Activated naive CD4-positive, alpha-beta T cell treated with anti-CD3 and anti-CD28 coated beads, Interleukin-2, amount 50 U/mL, for 72 hours (primary cell): ENCODE measurements around the gene SLC13A2. TPM values are rescaled to one million over a fixed set of nuclear protein-coding genes. Genes with fewer than 3 reads are reported as not detected.

Source experiments
- ATAC-seq, 2 donors: fragments of 150-1000 bp; cut with Tn5 transposase; 2 replicates each; pipeline ENCODE4 v1.10.0; 2021; ENCODE audit warnings: mild to moderate bottlenecking in 2 of 2, moderate library complexity in 2 of 2
- DNase-seq, 2 donors: peaks; one replicate each; pipeline ENCODE4 v3.0.0; 2021 to 2022; ENCODE audit warnings: low spot score in 2 of 2
- H3K27ac Mint-ChIP-seq, 2 donors: one replicate each; pipeline ENCODE4 v1.8.0; 2022; ENCODE audit warnings: mild to moderate bottlenecking in 2 of 2, mixed read lengths in 2 of 2
- H3K36me3 Mint-ChIP-seq, 2 donors: one replicate each; pipeline ENCODE4 v1.8.0; 2022; ENCODE audit warnings: mixed read lengths in 2 of 2
- H3K9me3 Mint-ChIP-seq, 2 donors: one replicate each; pipeline ENCODE4 v1.8.0; 2022; ENCODE audit warnings: mixed read lengths in 2 of 2
- total RNA-seq, 2 donors: library from RNA; stranded (reverse); gene quantifications; one replicate each; pipeline ENCODE4 v1.2.3, GENCODE V29; 2022

Gene SLC13A2
- total RNA-seq, 2 donors from 2014 or later = not detected

DNA sequence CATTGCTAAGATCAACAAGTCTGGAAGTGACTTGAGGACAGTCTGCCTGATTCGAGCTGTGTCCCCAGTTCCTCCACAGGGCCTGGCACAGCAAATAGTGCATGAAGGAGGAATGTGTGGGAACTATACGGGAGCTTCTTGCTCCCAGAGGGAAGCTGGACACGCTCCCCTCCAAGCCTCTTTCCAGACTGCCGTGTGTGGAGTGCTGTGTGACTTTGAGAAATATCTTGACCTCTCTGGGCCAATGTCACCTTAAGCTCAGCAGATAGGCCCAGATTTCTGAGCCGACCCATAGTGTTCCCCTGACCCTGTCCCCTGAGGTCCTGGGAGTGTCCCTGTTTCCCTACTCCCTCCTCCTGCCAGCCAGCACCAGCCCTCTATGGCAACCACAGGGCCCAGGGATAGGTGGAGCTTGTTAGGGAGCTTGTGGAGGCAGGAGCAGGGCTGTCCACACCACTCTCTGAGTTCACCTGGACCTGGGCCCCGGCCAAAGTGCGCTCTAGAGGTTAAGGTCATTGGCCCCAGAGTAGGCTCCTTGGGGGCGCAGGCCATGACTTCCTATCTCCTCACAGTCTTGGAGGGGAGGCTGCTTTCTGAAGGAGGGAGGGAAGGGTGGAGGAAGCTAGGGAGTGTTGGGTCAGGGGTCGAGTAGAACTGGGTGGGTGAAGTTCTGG lies 26.4 kb downstream of the SLC13A2 start:
- Mint-ChIP-seq H3K27ac (peak overlapping the region in 1 of 2 donors; percentile 69), H3K9me3 (no peaks in the 10 kb centered on the region), H3K36me3 (no peaks in the 10 kb centered on the region)
- ATAC-seq (no peak), DNase-seq (no peak)

- Mint-ChIP-seq H3K36me3 (no peaks in the 10 kb centered on the region), H3K9me3 (no peaks in the 10 kb centered on the region), H3K27ac (no peak overlapping the region)
- DNase-seq (no peak), ATAC-seq (no peak)
Observed at GRCh38 chr17:28500712-28501379, 27.4 kb downstream of the SLC13A2 start.

GRCh38 chr17:28501421-28502284 lies 28.2 kb downstream of the SLC13A2 start:
- no peaks in the 10 kb centered on the region for H3K9me3 Mint-ChIP-seq
- no peaks in the 10 kb centered on the region for H3K36me3 Mint-ChIP-seq
- peak overlapping the region in 1 of 2 donors; percentile 9 for H3K27ac Mint-ChIP-seq
- ATAC-seq = no peak
- no peak for DNase-seq

GRCh38 chr17:28503420-28503819 lies 30.0 kb downstream of the SLC13A2 start:
- no peaks in the 10 kb centered on the region for H3K36me3 Mint-ChIP-seq
- ATAC-seq (no peak), DNase-seq (no peak)
- H3K27ac Mint-ChIP-seq = no peak overlapping the region
- H3K9me3 Mint-ChIP-seq = no peaks in the 10 kb centered on the region

GRCh38 chr17:28505986-28506665 lies 32.7 kb downstream of the SLC13A2 start, which contains the start of gene FOXN1:
TSS of gene FOXN1 (plus strand) at chr17:28506348. CDS start at chr17:28523970, 17,622 bp downstream.
- ATAC-seq = no peak
- DNase-seq = no peak
- Mint-ChIP-seq H3K9me3 (no peaks in the 10 kb centered on the region), H3K27ac (no peak within 1 kb of the TSS), H3K36me3 (no peaks in the 10 kb centered on the region)

DNA sequence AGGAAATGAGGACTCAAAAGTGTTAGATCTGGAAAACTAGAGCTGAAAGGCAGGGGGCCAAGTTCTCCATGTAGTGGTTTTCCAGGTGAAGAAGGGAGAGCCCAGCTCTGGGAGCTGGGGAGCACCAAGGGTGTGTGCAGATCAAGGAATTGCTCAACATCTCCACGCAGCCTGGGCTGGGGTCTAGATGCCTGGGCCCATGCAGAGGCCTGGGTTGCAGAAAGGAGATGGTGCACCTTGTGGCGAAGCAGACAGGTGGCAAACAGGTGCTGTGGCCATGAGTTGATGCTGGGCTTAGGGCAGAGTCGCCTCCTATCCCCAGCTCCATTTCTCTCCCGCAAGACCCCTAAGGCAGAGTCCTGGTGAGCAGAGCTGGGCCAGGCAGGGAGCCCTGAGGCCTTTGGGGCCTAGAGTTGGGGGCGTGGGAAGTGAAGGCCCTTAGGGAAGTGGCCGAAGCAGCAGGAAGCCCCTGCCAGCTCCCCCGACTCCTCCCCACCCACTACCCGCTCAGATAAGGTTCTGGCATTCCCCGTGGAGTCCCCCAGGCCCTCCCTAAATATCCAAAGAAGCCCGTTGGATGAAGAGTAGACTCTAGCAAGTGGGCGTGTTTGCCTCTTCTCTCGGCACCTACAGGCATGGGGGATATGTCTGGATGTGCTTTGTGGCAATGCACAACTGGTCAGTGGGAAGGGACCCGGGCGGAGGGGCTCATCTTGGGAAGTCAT lies 33.5 kb downstream of the SLC13A2 start:
- no peaks in the 10 kb centered on the region for H3K9me3 Mint-ChIP-seq
- no peak for ATAC-seq
- DNase-seq = no peak
- no peaks in the 10 kb centered on the region for H3K36me3 Mint-ChIP-seq
- no peak overlapping the region for H3K27ac Mint-ChIP-seq

DNA sequence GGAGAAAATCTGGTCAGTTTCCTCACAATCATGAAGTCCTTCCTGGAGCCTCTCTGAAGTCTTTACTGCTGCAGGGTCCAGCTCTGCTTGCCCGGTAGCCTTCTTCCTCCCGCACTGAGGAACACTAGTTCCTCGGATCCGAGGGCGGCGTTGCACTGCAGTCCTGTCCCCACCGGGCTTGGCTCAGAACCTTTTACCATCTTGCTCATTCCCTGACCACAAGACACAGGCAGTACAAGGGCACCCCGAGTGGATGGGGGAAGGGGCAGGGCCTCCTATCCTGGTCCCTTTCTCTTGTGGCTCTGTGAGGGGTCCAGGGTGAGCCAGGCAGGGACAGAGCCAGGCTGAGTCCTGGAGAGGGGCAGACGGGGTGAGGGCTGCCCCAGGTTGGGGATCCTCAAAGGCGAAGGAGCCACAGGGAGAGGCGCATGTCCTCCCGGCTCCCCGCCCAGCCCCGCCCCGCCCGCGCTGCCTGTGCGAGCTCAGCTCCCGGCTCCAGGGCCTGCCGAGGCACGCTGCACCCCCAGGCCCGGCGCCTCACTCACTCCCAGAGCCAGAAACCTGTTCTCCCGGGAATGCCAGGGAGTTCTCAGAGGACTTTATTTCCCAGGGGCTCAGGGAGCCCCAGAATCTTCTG lies 34.2 kb downstream of the SLC13A2 start:
- DNase-seq (no peak), ATAC-seq (no peak)
- no peaks in the 10 kb centered on the region for H3K9me3 Mint-ChIP-seq
- no peak overlapping the region for H3K27ac Mint-ChIP-seq
- H3K36me3 Mint-ChIP-seq = no peaks in the 10 kb centered on the region

- no peak overlapping the region for H3K27ac Mint-ChIP-seq
- ATAC-seq (no peak), DNase-seq (no peak)
- H3K9me3 Mint-ChIP-seq = no peaks in the 10 kb centered on the region
- no peaks in the 10 kb centered on the region for H3K36me3 Mint-ChIP-seq
Observed at GRCh38 chr17:28508211-28508724, 34.8 kb downstream of the SLC13A2 start.

GRCh38 chr17:28509789-28510188 lies 36.3 kb downstream of the SLC13A2 start:
- no peak for ATAC-seq
- DNase-seq = no peak
- no peaks in the 10 kb centered on the region for H3K9me3 Mint-ChIP-seq
- no peak overlapping the region for H3K27ac Mint-ChIP-seq
- no peaks in the 10 kb centered on the region for H3K36me3 Mint-ChIP-seq

- ATAC-seq (no peak), DNase-seq (no peak)
- H3K27ac Mint-ChIP-seq = no peak overlapping the region
- no peaks in the 10 kb centered on the region for H3K36me3 Mint-ChIP-seq
- H3K9me3 Mint-ChIP-seq = peaks cover 0 to 2% of the 10 kb centered on the region in 2 donors
Observed at GRCh38 chr17:28511858-28512461, 38.5 kb downstream of the SLC13A2 start.

DNA sequence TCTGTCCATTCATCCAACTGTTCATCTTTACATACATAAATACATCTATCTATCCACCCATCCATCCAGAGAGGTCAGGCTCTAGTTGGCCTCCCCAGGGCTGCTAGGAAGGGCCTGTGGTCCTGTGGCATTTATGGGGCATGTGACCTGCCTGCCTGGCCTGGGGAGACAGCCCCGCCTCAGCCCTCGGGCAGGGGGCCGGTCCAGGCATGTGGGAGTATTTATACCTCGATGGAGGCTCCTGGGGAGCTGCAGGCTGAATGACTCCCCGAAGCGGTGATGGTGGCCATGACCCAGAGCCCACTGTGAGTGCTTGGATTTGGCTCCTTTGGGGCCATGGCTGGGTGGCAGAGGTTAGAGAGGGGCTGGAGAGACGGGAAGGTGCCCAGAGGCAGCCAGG lies 40.0 kb downstream of the SLC13A2 start:
- Mint-ChIP-seq H3K27ac (peak overlapping the region in 1 of 2 donors; percentile 23), H3K9me3 (peaks cover 0 to 2% of the 10 kb centered on the region in 2 donors), H3K36me3 (no peaks in the 10 kb centered on the region)
- ATAC-seq = no peak
- DNase-seq = no peak

- ATAC-seq (no peak), DNase-seq (no peak)
- Mint-ChIP-seq H3K9me3 (peaks cover 0 to 2% of the 10 kb centered on the region in 2 donors), H3K36me3 (no peaks in the 10 kb centered on the region), H3K27ac (no peak overlapping the region)
Observed at GRCh38 chr17:28514561-28515002, 41.1 kb downstream of the SLC13A2 start.

DNA sequence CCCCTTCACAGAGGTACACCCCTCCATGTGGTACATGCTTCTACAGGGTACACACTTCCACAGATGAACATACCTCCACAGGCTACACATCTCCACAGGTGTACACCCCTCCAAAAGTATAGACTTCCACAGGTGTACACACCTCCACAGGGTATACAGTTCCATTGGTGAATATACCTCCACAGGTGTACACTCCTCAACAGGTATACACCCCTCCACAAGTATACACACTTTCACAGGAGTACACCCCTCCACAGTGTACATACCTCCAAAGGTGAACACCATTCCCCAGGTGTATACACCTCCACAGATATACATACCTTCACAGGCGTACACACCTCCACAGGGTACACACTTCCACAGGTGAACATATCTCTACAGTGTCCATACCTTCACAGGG lies 42.1 kb downstream of the SLC13A2 start:
- DNase-seq = no peak
- no peak for ATAC-seq
- Mint-ChIP-seq H3K27ac (no peak overlapping the region), H3K36me3 (no peaks in the 10 kb centered on the region), H3K9me3 (peaks cover 0 to 2% of the 10 kb centered on the region in 2 donors)

- Mint-ChIP-seq H3K36me3 (no peaks in the 10 kb centered on the region), H3K9me3 (peaks cover 0 to 2% of the 10 kb centered on the region in 2 donors), H3K27ac (no peak overlapping the region)
- no peak for DNase-seq
- no peak for ATAC-seq
Observed at GRCh38 chr17:28518132-28518531, 44.7 kb downstream of the SLC13A2 start.

GRCh38 chr17:28518578-28518977 lies 45.1 kb downstream of the SLC13A2 start:
- Mint-ChIP-seq H3K27ac (no peak overlapping the region), H3K36me3 (no peaks in the 10 kb centered on the region), H3K9me3 (peaks cover 0 to 2% of the 10 kb centered on the region in 2 donors)
- ATAC-seq (no peak), DNase-seq (no peak)
